ENCODE data around the gene CERS4. TPM values are rescaled to one million over a fixed set of nuclear protein-coding genes. Genes with fewer than 3 reads are reported as not detected.

The CERS4 gene
- total RNA-seq, 2 experiments from 2014 or later: 21.2 to 21.8 TPM

DNA sequence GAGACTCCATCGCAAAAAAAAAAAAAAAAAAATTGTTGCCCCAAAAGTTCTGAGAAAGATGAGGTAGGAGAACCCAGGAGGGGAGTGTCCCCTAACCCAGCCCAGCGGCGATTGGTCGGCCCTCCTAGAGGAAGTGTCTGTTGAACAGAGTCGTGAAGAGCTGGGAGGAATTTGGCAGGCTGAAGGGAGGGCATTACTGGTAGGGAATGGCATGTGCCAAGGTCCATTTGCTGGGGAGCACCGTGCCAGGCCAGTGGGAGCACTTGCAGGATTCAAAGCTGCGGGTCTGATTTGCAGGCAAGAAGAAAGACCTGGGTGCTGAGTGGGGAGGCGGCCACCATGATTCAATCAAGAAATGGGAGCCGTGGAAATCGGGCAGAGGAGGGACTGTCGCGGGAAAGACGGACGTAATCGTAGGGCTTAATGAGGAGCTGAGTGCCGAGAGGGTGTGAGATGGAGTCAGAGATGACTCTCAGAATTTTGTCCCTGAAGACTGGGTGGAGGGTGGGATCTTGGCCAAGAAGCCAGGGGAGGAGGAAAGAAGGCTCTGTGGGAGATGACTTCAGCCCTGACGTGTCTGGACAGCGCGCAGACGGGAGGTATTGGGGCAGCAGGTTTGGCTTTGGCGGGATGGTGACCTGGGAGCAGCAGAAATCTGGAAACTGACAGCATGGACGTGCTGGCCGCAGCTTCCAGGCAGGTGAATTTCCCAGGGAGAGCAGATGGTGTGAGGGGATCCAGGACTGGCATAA lies 15.4 kb downstream of the CERS4 start:
- ATAC-seq: no peak
- intact Hi-C loops (cut with DNase I, micrococcal nuclease): no loop called here
- CTCF ChIA-PET: no interaction called here
- Mint-ChIP-seq H3K4me3 (no peak overlapping the region), H3K9me3 (ENCODE audit: low read depth) (no peaks in the 10 kb centered on the region), H3K4me1 (peaks cover 4% of the 10 kb centered on the region), H3K27ac (no peak overlapping the region), H3K27me3 (no peaks in the 10 kb centered on the region), H3K36me3 (ENCODE audit: low read depth) (peaks cover 2% of the 10 kb centered on the region)
- POLR2A ChIA-PET: no interaction called here
- DNase-seq: no peak

DNA sequence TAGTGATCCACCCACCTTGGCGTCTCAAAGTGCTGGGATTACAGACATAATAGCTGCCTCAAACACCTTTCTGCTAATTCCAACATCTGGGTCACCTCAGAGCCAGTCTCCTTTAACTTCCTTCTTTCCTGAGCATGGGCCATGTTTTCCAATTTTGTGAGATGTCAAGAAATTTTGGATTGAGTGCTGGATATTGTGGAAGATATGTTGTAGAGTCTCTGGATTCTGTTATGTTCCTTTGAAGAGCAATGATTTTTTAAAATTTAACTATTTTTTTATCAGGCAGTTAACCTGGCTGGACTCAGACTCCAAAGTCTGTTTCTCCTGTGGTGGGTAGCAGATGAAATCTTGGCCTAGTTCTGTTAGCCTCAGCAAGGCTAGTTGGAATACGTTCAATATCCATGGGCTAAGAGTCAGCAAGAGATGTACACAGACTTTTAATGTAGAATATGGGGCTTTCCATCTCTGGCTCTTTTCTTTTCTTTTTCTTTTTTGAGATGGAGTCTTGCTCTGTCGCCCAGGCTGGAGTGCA lies 22.0 kb downstream of the CERS4 start:
- ChIA-PET POLR2A (interaction anchor here (0.6 kb wide), 1 partner anchor 833 kb away, joined by 3 read pairs; no protein-coding TSS in a partner anchor), CTCF (interaction anchor here (0.8 kb wide), 1 partner anchor 72 kb away, joined by 4 read pairs; no protein-coding TSS in a partner anchor)
- Mint-ChIP-seq H3K36me3 (ENCODE audit: low read depth) (peaks cover 12% of the 10 kb centered on the region), H3K27ac (no peak overlapping the region), H3K4me1 (peaks cover 4% of the 10 kb centered on the region), H3K27me3 (no peaks in the 10 kb centered on the region), H3K4me3 (no peak overlapping the region), H3K9me3 (ENCODE audit: low read depth) (peaks cover 4% of the 10 kb centered on the region)
- ATAC-seq: no peak
- intact Hi-C loops (cut with DNase I, micrococcal nuclease): no loop called here
- no peak for DNase-seq

DNA sequence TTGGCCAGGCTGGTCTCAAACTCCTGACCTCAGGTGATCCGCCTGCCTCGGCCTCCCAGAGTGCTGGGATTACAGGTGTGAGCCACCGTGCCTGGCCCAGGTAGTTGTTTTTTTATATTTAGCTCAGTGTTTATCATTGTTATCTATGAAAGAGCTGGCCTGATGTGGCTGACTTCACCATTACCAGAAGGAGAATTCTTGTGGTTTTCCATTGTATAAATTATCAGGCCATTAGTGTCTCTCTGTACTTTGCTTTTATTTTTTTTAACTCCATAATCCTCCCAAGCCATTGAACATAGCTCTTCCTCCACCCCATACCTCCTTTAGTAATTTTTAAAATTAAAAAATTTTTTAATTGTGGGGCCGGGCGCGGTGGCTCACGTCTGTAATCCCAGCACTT lies 24.2 kb downstream of the CERS4 start:
- Mint-ChIP-seq H3K4me3 (no peak overlapping the region), H3K36me3 (ENCODE audit: low read depth) (peaks cover 12% of the 10 kb centered on the region), H3K4me1 (no peaks in the 10 kb centered on the region), H3K27ac (no peak overlapping the region), H3K9me3 (ENCODE audit: low read depth) (peaks cover 4% of the 10 kb centered on the region), H3K27me3 (no peaks in the 10 kb centered on the region)
- POLR2A ChIA-PET: no interaction called here
- DNase-seq (no peak), ATAC-seq (no peak)
- CTCF ChIA-PET: no interaction called here
- intact Hi-C loops (cut with DNase I, micrococcal nuclease): no loop called here

DNA sequence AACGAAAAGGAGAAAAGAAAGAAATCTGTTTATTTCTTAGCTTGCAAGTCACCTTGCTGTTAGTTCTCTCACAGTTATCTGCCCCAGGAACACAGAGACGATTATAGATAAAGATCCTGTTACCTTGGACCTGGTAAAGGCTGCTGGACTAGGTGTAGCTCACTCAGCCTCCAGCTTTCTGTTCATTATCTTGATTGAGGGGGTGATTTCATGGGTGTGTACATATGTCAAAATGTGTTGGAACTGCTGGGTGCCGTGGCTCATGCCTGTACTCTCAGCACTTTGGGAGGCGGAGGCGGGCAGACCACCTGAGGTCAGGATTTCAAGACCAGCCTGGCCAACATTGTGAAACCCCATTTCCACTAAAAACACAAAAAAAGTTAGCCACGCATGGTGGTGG lies 27.9 kb downstream of the CERS4 start:
- DNase-seq: no peak
- H3K9me3 Mint-ChIP-seq (ENCODE audit: low read depth): peaks cover 2% of the 10 kb centered on the region
- no peak overlapping the region for H3K4me3 Mint-ChIP-seq
- H3K27ac Mint-ChIP-seq: no peak overlapping the region
- no peak for ATAC-seq
- intact Hi-C loops (cut with DNase I, micrococcal nuclease): no loop called here
- peaks cover 14% of the 10 kb centered on the region for H3K4me1 Mint-ChIP-seq
- ChIA-PET CTCF (interaction anchor here (0.6 kb wide), 1 partner anchor 169 kb away, joined by 3 read pairs; no protein-coding TSS in a partner anchor), POLR2A (no interaction called here)
- H3K27me3 Mint-ChIP-seq: no peaks in the 10 kb centered on the region
- H3K36me3 Mint-ChIP-seq (ENCODE audit: low read depth): peaks cover 10% of the 10 kb centered on the region

DNA sequence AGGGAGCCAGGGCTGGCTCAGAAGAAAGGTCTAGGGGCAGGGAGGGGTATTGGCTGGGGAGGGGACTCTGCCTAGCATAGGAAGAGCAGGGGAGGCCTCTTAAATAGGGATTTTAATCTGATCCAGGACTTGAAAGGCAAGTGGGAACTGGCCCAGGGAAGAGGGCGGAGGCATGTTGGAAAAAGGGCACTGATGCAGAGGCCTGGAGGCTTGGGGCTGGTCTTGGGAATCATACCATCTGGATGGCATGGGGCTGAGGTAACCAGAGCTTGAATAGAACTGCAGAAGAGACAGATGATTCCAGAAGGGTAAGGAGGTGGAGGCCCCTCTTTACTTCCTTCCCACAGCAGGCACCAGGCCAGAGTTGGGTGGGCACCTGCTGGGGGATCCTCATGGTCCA lies 29.1 kb downstream of the CERS4 start:
- Mint-ChIP-seq H3K27me3 (no peaks in the 10 kb centered on the region), H3K4me1 (peaks cover 14% of the 10 kb centered on the region), H3K4me3 (no peak overlapping the region), H3K36me3 (ENCODE audit: low read depth) (peaks cover 19% of the 10 kb centered on the region), H3K27ac (no peak overlapping the region), H3K9me3 (ENCODE audit: low read depth) (peaks cover 2% of the 10 kb centered on the region)
- no peak for ATAC-seq
- ChIA-PET CTCF (interaction anchor here (2.7 kb wide), 1 partner anchor 80 kb away, joined by 12 read pairs; no protein-coding TSS in a partner anchor), POLR2A (no interaction called here)
- no peak for DNase-seq
- intact Hi-C loops (cut with DNase I, micrococcal nuclease): no loop called here

GRCh38 chr19:8239528-8240273 lies 30.5 kb downstream of the CERS4 start:
- CTCF ChIA-PET: interaction anchor here (0.9 to 2.7 kb wide), 2 partner anchors 10 to 81 kb away, joined by 3 to 12 read pairs; no protein-coding TSS in a partner anchor
- Mint-ChIP-seq H3K9me3 (ENCODE audit: low read depth) (peaks cover 2% of the 10 kb centered on the region), H3K27me3 (no peaks in the 10 kb centered on the region), H3K4me1 (peaks cover 14% of the 10 kb centered on the region), H3K36me3 (ENCODE audit: low read depth) (peaks cover 23% of the 10 kb centered on the region), H3K4me3 (no peak overlapping the region), H3K27ac (peak overlapping the region; percentile 16)
- intact Hi-C loops (cut with DNase I, micrococcal nuclease): no loop called here
- ATAC-seq (no peak), DNase-seq (no peak)
- POLR2A ChIA-PET: no interaction called here

DNA sequence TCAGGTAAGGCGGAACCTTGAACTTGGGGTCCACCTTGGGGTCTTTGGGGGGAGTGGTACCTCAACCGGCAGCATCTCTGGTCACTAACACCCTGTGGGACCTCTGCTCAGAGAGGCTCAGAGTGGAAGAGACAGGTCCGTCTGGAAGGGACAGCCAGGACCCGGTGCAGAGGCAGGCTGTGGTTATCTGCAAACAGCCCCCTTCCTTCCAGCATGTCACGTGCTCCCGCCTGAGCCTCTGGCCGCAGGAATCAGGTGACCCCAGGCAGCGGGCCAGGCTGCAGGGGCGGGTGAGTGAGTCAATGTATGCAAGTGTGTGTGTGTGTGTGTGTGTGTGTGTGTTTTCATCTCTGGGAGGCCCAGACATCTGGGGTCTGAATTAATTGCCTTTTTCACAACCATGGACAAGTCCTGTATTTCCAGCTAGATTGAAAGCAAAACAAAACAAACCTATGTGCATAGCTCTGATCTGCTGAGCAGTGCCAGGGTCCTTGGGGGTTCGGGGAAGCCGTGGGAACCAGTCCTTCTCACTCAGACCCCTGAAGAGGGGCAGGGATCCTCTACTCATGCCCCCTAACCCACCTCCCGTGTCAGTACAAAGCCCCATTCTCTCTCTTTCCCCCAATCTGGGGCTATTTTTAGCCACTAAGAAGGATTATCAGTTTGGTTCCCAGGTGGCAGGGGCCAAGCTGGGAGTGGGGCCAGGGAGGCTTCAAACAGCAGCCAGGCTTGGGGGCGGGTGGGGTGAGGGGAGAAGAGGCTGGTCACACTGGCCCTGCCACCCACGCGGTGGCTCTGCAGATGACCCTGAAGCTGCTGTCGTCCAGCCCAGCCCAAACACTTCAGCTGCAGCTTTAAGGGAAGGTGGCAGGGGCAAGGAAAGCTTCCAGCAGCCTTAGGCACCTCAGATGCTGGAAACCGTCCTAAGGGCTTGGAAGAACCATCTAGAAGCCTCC lies 31.4 kb downstream of the CERS4 start:
- DNase-seq (peak; percentile 75), ATAC-seq (peak; percentile 78)
- Mint-ChIP-seq H3K4me3 (no peak overlapping the region), H3K9me3 (ENCODE audit: low read depth) (peaks cover 2% of the 10 kb centered on the region), H3K36me3 (ENCODE audit: low read depth) (peaks cover 23% of the 10 kb centered on the region), H3K27ac (peak overlapping the region; percentile 16), H3K4me1 (peaks cover 14% of the 10 kb centered on the region), H3K27me3 (no peaks in the 10 kb centered on the region)
- ChIA-PET POLR2A (interaction anchor here (1.0 kb wide), 1 partner anchor 45 kb away, joined by 3 read pairs; no protein-coding TSS in a partner anchor), CTCF (interaction anchor here (0.6 to 2.7 kb wide), 5 partner anchors 12 to 229 kb away, joined by 3 to 12 read pairs (median 3); no protein-coding TSS in a partner anchor)
- intact Hi-C loops (cut with DNase I, micrococcal nuclease): no loop called here

- intact Hi-C loops (cut with DNase I, micrococcal nuclease): no loop called here
- Mint-ChIP-seq H3K4me3 (no peak overlapping the region), H3K36me3 (ENCODE audit: low read depth) (peaks cover 23% of the 10 kb centered on the region), H3K27ac (no peak overlapping the region), H3K27me3 (no peaks in the 10 kb centered on the region), H3K9me3 (ENCODE audit: low read depth) (peaks cover 2% of the 10 kb centered on the region), H3K4me1 (peaks cover 14% of the 10 kb centered on the region)
- ChIA-PET CTCF (interaction anchor here (0.8 to 1.6 kb wide), 3 partner anchors 29 to 47 kb away, joined by 3 to 4 read pairs (median 4); no protein-coding TSS in a partner anchor), POLR2A (interaction anchor here (0.6 to 1.0 kb wide), 2 partner anchors 46 to 288 kb away, joined by 3 to 4 read pairs; no protein-coding TSS in a partner anchor)
- DNase-seq (no peak), ATAC-seq (no peak)
Observed at GRCh38 chr19:8241646-8242045, 32.5 kb downstream of the CERS4 start.

GRCh38 chr19:8242211-8242821 lies 33.1 kb downstream of the CERS4 start:
- DNase-seq (no peak), ATAC-seq (no peak)
- peaks cover 14% of the 10 kb centered on the region for H3K4me1 Mint-ChIP-seq
- H3K4me3 Mint-ChIP-seq: no peak overlapping the region
- H3K27me3 Mint-ChIP-seq: no peaks in the 10 kb centered on the region
- H3K36me3 Mint-ChIP-seq (ENCODE audit: low read depth): peaks cover 23% of the 10 kb centered on the region
- H3K9me3 Mint-ChIP-seq (ENCODE audit: low read depth): peaks cover 2% of the 10 kb centered on the region
- no peak overlapping the region for H3K27ac Mint-ChIP-seq
- CTCF ChIA-PET: interaction anchor here (0.8 to 1.2 kb wide), 2 partner anchors 29 to 47 kb away, joined by 3 to 4 read pairs; no protein-coding TSS in a partner anchor
- POLR2A ChIA-PET: no interaction called here
- intact Hi-C loops (cut with DNase I, micrococcal nuclease): no loop called here

DNA sequence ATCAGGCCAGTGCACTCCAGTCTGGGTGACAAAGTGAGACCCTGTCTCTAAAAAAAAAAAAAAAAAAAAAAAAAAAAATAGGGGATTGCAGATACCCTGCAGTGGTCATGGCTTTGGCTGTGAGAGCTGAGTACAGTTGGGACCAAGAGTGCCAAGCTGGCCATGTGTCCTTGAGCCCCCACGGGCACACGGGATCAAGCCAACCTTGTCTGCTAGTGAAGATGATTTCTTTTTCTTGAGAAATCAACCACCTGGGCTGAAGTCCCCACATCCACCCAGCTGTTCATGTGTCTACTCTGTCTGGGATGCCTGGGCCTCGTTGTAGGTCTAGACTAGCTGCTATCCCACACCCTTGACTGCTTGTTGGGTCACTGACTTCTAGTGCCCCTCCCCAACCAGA lies 34.0 kb downstream of the CERS4 start:
- intact Hi-C loops (cut with DNase I, micrococcal nuclease): no loop called here
- POLR2A ChIA-PET: no interaction called here
- H3K36me3 Mint-ChIP-seq (ENCODE audit: low read depth): peaks cover 26% of the 10 kb centered on the region
- no peak overlapping the region for H3K27ac Mint-ChIP-seq
- no peaks in the 10 kb centered on the region for H3K27me3 Mint-ChIP-seq
- no peak overlapping the region for H3K4me3 Mint-ChIP-seq
- ATAC-seq: no peak
- H3K9me3 Mint-ChIP-seq (ENCODE audit: low read depth): peaks cover 2% of the 10 kb centered on the region
- CTCF ChIA-PET: interaction anchor here (0.6 kb wide), 1 partner anchor 19 kb away, joined by 4 read pairs; no protein-coding TSS in a partner anchor
- DNase-seq: no peak
- peaks cover 14% of the 10 kb centered on the region for H3K4me1 Mint-ChIP-seq
